Colon (tissue), 2 donors: ENCODE data around the gene USP4.

Source experiments
- FAIRE-seq: peaks from 2 replicates; lab custom pipeline; 2012; peaks lifted over from hg19 to GRCh38; lab: Jason Lieb, UNC
- donor health status: control.
- donor health status: control.

The USP4 gene

DNA sequence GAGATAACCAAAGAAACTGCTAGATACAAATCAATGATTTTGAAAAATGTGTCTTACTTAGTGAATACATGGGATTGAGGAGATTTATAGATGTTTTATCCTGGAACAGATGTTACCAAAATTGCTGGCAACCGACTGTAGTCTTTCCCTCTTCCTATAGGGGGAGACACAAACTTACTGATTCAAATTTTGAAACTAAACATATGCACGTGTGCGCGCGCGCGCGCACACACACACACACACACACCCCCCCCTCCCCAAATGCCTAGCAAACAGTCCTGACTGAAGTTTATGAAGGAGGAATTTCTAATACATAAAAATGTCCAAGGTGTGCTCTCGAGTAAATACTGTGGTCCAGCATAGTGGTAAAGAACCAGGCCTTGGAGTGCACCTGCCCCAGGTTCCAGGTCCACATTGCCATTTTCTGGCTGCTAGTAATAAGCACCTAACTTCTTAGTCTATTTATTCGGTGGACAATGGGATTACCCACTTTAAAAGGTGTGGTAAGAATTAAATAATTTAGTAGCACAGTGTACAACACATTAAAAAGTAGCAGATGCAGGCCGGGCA lies 44.3 kb downstream of the USP4 start:
- no peak for FAIRE-seq

DNA sequence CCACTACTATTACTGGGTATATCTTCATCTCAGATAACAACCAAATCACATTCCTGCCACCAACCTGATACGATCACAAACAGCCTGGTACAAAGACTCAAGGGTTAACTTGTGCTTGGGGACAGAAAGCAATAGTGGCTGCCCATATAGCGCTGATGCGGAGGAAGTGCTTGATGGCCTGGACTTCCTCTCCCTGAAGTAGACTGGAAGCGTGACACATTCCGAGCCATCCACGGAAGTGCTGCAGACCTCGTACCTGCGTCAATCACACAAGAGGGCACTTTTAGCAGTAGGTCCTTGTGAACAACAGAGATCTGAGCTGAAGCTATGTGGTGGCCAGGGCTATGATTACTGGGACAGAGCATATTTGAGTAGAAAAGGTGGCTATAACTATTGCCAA lies 45.5 kb downstream of the USP4 start:
- FAIRE-seq = no peak

DNA sequence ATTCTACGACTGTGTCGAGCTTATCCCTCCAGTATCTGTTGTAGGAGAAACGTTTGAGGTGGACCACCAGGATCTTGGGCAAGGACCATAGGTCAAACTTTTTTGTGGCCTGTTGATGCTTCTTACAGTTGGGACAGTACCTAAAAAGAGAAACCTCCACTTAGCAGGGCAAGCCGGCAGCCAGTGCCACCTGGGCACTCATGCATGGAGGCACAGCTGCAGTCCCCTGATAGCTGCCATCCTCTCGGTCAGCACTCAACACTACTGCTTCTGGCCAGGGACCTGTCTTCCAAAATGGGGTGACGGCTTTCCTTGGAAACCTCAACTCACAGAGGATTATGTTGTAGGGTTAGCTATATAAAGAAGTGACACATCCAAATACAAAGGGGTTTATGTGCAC lies 55.9 kb downstream of the USP4 start:
- no peak for FAIRE-seq

DNA sequence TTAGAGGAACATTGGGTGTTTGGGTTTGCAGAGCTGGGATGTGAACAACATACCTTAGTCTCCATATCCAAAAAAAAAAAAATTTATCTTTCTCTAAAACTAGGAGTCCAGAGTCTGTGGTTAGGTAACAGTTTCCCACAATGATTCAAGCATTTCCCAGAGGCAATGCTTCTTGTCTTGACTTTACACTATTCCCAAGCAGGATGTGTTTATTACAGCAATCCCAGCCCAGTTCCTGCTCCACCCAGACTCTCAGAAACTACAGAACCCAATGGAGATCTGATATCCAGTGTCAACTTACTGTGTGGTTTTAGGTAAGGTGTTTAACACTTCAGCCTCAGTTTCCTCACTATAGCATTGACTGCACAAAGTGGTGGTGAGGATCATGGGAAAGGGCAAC lies 60.5 kb downstream of the USP4 start:
- FAIRE-seq = no peak

DNA sequence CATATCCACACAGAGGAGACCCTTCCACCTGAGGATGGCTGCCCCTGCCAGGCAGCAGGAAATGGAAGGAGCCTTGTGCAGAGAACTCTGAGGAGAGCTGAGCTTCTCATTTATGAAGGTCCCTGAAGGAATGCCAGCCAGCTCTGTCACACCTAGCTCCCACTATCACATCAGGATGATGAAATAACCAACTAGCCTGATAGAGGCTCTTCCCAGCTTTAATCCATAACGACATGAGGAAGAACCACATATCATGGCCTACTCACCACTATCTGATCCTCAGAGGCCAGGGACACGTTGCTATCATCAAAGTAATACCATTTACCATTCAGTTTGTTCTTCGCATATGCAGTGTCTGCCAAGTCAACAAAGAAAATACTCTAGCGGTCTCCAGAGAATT lies 61.3 kb downstream of the USP4 start:
- no peak for FAIRE-seq

DNA sequence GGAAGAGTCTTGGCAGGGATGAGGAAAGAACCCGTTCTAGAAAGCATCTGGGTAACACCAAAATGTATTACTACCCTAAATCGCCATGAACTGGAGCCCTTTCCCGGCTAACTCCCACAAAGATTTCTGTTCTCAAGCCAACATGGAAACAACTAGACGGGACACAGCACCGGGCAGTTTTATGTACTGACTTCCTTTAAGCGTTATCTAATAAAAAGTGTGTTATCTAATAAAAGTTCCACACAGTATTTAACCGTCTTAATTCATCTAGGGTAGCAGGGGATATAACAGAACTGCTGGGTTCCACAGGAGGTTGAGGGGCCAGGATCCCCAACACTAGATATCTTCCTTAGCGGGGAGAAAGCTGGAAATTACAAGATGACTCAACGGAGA lies 62.5 kb downstream of the USP4 start:
- FAIRE-seq = no peak

DNA sequence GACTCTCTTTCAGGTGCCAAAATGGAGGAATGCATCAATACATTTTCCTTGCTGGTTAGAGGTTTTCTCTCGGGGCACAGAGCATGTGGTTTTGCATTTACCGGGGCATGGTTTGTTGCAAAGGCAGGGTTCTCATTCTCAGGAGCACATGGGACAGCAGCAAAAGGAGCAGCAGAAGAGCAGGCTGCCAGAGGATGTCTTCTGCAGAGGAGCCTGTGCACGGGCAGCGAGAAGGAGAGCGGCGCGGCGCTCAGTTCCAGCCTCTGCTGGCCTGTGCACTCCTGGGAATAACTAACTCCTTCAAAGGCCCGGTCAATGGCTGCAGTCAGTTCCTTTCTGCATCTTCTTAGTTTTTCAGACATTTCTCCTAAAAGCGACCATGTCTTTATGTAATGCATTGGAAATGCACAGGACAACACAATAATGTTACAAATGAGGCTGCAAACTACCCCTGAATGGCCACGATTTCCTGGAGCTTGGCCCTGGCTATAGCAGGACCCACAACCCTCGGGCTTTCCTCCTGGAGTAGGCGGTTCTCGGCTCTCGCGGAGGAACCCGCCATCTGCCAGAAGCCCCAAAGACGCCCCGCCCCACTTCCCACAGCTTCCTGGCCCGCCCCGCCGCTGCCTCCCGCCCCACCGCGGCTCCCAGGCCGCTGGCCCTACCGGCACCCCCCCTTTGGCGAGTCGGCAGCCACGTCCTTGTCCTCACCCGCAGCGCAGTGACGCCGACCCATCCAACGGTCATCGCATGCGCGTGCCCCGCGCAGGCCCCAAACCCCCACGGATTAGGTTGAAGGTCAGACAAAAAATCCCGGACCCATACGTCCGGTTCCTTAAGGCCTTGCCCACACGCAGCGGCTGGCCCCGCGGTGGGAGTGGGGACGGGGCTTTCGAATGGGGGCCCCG lies 63.1 kb downstream of the USP4 start, which contains the start of gene C3orf62:
Gene C3orf62 (minus strand): TSS at position 758 of the 908 bp plus-strand sequence. CDS start 360 bp downstream, at position 398.
- no peak for FAIRE-seq

DNA sequence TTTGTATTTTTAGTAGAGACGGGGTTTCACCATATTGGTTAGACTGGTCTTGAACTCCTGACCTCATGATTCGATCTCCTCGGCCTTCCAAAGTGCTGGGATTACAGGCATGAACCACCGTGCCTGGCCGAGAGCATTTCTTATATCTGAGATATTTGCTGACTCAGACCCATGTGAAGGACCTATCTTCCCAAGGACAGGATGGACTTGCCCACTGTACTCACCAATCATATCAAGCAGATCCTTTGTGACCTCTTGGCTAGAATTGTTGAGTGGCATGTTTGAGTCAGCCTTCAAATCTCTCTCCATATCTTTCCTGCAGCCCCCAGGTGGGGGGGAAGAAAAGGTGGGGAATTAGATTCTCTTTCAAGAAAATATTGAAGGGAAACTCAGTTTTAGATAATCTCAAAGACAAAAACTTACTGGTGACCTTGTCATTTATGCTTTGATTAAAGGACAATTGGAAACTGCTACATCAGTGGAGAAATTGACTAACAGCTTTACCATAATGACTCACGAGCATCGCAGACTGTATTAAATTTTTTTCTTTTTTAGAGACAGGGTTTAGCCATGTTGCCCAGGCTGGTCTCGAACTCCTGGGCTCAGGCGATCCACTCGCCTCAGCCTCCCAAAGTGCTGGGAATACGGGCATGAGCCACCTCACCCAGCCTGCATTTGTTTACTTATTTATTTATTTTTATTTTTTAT lies 65.9 kb downstream of the USP4 start:
- no peak for FAIRE-seq

DNA sequence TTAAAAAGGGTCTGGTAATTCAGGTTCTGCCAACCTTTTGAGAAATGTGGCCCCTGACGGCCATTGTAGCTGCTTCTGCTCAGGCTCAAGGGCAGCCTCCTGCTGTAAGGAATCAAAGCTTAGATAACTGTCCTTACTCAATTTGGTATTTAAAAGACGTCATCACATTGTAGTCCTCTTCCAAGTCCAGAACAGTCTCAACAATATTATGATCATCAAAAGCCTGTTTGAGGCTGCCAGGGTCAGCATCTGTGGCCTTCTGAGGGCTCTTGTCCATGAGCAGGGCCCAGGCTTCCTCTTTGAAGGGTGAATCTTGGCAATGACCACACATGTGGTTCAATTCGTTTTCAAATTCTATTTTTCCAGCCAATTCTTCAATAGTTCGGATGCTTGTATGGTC lies 68.8 kb downstream of the USP4 start:
- FAIRE-seq = no peak

DNA sequence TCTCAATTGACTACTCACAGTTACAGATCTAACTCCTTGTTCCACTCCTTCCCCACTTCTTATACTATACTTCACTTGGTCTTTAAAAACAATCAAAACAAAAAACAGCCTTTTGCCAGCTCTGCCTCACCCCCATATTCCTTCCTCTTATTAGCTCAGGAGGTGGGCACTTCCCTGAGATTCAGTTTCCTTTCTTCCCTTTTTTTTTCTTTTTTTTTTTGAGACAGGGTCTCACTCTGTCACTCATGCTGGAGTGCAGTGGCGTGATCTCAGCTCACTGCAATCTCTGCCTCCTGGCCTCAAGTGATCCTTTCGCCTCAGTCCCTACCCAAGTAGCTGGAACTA lies 69.7 kb downstream of the USP4 start:
- no peak for FAIRE-seq

DNA sequence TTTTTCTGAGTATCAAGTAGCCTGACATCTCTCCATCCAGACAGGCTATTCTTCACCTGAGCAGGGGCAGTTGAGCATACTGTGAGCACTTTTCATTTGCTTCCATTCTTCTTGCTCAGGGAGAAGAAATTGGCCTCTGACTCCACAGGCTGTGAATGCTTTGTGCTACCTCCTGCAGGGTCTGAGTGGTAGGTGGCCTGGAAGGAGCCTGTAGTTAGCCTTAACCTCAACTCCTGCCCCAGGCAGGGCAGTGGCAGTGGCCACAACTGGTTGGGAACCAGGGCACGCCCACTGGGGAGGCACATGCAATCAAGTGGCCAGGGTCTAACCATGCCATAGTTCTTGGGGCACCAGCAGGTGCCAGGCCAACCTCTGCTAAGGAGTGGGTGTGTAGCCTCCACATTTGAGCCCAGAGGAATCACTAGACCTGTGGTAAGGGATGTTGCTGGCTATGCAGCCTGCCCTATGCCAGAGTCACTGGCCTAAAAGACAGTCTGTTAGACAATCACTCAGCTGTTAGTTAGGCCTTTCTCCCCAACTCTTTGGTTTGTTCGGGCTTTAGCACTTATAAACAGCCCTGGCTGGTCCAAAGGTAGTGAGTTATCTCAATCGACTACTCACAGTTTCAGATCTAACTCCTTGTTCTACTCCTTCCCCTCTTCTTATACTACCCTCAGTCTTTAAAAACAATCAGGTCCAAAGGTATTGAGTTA lies 70.3 kb downstream of the USP4 start:
- no peak for FAIRE-seq

DNA sequence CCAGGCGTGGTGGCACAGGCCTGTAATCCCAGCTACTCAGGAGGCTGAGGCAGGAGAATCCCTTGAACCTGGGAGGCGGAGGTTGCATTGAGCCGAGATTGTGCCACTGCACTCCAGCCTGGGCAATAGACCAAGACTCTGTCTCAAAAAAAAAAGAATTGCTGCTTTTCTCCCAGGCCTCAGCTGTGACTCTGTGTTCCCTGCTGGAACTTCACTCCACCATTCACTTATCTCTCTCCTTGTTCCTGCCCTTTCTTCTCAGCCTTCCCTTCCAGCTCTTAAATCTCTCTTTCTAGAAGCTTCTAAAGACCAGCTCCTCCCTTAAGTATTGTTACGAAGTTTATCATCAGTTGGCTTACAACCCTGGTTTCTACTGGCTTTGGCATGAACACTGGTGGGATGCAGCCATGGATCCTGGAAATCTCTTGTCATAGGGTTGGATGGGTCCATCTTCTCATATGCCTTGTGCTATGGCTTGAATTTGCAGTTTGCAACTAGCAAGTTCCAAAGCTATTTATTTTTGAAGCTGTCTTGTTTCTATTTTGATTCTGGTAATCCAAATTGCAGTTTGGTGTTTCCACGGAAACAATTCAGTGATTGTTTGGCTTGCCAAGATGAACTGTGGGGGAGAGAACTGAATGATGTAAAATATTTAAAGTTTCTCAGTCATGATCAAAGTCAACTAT lies 73.3 kb downstream of the USP4 start:
- FAIRE-seq = no peak

DNA sequence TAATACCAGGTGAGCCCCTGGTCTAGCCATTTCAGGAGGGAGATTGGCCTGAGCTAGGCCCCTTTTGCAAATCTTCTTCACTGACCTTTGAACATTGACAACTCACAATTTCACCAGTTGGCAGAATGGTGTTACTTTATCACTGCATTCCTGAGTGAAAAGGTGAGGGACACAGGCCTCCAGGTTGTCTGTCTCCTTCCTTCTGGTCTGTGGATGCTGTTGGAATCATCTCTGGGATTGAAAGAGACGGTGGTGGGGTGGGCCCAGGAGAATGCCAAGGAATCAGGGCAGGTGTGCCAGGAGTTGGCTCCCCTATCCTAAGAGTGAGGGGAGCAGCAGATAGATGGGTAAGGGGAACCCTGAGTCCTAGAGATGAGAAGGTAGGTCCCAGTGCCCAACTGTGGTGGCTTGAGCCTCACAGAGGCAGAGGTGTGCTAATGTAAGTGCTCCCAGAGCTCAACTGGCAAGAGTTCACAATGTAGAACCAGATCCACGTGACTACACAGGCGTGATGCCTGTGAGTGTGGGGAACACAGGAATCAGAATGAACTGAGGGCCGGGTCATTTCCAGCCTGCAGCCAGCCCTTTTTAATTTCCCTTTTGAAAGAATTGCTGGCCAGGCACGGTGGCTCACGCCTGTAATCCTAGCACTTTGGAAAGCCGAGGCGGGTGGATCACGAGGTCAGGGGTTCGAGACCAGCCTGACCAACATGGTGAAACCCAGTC lies 74.0 kb downstream of the USP4 start:
- no peak for FAIRE-seq

DNA sequence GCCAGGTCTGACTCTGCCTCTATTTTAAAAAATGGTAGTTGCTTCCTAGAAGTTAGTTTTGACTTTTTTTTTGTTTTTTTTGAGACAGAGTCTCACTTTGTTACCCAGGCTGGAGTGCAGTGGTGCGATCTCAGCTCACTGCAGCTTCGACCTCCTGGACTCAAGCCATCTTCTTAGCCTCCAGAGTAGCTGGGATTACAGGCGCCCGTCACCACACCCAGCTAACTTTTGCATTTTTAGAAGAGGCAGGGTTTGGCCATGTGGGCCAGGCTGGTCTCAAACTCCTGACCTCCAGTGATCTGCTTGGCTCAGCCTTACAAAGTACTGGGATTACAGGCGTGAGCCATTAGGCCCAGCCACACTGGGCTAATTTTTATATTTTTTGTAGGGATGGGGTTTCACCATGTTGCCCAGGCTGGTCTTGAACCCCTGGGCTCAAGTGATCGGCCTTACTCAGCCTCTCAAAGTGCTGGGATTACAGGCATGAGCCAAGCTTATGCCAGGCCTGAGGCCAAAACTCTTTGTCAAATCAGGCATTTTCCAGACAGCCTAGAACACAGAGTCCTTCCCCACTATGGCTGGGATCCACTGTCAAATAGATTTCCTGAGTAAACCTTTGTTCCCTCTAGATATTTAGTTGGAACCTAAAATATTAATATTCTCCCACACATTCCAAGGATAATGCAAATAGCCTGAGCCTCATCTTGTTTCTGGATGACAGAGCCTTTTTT lies 76.5 kb downstream of the USP4 start:
- FAIRE-seq = no peak

DNA sequence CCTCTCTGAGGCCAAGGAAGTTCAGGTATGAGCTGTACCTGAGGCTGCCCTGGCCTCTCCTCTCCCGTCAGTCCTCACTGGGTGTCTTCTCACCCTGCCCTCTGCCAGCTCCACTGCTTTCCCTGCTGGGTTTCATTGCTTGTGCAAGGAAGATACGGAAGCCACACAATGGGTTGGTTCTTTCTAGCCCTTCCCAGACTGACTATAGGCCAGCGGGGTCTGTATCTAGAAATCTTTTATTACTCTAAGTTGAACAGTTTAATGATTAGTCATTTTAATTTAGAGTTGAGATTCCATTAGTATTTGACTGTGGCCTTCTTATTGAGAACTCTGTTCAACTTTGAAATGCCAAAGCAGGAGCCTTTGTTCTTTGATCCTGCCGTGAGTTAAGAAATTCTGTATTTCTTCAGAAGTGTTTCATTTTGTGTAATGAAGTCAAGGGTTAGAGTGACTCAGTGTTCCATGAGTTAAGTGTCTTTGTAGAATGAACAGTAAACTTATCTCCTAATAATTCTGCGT lies 79.0 kb downstream of the USP4 start:
- FAIRE-seq = no peak

DNA sequence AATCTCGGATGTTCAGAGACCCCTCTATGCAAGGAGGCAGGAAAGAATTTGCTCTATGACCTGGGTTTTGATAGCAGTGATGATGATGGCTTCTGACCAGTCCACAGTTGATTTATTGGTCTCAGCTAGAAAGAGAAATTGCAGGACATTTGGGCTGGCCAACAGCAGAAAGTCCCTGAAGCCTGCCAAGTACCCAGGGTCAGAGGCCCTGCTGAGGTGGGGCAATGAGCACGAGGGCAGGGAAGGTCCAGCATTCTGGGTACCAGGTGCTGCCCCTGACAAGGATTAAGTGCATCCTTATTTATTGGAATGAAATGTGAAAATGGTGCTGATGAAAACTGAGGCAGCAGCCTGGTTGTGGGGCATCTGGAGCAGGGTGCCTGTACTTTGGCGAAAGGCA lies 82.7 kb downstream of the USP4 start:
- FAIRE-seq = no peak

DNA sequence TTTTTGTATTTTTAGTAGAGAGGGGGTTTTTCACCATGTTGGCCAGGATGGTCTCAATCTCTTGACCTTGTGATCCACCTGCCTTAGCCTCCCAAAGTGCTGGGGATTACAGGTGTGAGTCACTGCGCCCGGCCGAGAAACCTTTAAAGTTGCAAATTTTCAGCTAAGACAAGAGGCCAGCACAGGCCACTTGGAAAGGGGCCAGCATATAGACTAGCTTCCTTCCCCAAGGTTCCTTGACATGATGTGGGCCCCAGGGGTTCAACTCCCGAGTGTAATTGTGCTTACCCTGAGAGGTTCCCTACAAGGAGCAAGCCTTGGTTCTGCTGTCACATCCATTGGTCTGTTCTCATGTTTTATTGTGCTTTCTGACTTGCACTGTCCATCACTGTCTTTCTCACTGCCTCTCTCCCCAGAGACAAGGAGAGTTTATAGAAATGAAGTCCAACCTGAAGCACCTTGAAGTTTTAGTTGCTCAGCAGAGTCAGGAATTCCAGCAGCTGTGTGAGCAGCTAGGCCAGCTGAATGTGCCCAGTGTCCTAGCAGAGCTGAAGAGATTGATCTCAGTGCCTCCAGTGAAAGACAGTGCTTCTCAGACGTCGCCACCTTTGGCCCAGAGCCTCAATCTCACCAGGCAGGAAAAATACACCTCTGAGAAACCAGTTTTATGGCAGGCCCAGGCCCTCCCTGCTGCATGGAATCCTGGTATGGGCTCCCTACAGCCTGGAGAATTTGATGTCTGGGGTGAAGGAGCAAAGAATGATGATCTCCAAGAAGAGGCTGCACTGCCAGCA lies 83.9 kb downstream of the USP4 start:
- no peak for FAIRE-seq

DNA sequence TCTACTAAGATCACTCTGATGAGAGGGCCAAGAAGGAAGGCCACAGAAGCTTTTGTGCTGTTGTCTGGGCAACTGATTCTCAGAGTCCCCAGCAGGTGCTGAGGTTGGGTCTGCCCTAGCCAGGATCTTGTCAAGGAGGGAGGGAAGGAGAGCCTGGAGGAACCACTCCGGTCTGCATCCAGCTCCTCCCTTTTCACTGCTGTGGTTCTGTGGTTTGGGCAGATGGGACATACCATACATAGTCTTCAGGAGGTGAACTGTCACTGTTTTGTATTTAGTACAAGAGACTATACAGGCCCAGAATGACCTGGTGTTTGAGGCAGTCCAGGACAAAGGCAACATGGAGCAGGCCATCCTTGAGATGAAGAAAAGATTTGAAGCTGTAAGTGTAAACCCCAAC lies 84.7 kb downstream of the USP4 start:
- FAIRE-seq = no peak

DNA sequence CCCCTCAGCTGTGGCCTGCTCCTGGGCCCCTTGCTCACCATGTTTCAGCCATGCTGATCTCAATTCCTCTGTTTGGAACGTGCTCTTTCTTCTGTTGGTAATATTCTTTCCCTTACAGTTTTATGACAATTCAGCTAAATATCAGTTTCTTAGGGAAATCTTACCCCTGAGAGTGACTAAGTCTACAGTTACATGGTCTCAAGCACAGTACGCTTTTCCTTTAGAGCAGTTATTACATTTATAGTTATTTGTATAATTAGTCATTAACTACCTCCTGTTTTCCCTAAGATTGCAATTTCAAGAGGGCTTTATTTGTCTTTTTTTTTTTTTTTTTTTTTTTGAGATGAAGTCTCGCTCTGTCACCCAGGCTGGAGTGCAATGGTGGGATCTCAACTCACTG lies 86.3 kb downstream of the USP4 start:
- FAIRE-seq = no peak

DNA sequence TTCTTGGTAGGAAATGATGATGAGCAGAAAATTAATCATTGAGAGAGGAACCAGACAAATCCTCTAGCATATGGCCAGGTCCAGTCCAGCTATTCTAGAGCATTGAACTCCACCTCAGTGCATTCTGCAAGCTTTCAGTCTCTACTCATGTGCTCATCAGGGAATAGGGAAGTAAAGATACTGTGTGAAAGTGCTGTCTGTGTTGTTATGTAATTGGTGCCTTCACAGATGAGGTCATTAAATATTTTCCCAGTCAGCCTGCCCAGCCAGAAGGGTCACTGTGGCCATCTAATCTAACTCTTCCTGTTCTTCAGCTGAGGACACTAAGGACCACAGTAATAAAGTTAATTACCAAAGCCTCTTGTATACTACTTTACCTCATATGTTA lies 91.0 kb downstream of the USP4 start:
- no peak for FAIRE-seq
